Measurements from ENCODE around the gene ARHGEF3. TPM values are rescaled to one million over a fixed set of nuclear protein-coding genes. Genes with fewer than 3 reads are reported as not detected.
"Not testable (repeated sequence)": the region's sequence is repeated elsewhere in the genome, so short reads cannot be mapped to it uniquely, and the experiment has no call there.

Gene ARHGEF3
- polyA plus RNA-seq, 1 donor from 2014 or later: 4.1 TPM

DNA sequence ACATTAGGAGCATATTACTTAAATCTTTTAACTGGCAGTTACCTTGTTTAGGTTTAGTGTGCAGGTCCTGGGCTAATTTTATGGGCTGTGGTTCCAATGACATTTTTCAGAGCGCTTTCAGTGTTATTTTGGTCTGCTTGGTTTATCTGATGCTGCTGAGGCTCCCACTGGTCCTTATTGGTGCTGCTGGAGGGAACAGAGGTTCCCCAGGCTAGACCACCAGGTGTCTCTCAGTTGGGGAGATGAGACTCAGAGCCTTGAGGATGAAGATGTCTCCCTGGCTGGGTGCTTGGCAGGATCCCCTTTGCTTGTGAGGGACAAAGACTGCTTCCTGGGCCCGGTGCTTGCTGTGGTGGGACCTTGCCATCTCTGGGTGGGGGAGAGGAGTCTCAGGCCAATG, 90.4 kb downstream of the ARHGEF3 start:
- Histone ChIP-seq H3K9ac (ENCODE audit: low read length) (no peak overlapping the region), H3K27ac (ENCODE audit: low read length) (no peak overlapping the region), H3K4me2 (ENCODE audit: low read length) (no peak overlapping the region), H3K9me2 (ENCODE audit: insufficient read depth, low read length) (no peaks in the 10 kb centered on the region), H3K36me3 (ENCODE audit: insufficient read depth, low read length) (no peaks in the 10 kb centered on the region), H3F3A (ENCODE audit: insufficient read depth, low read length, poor library complexity, severe bottlenecking) (no peaks in the 10 kb centered on the region), H3K9me3 (ENCODE audit: low read length) (no peaks in the 10 kb centered on the region), H3K27me3 (ENCODE audit: insufficient read depth, low read depth, low read length) (no peaks in the 10 kb centered on the region), H2AFZ (ENCODE audit: low read depth, low read length) (no peak overlapping the region), H3K79me2 (replicated peaks; ENCODE audit: insufficient read depth, low read length) (no peaks in the 10 kb centered on the region), H4K20me1 (ENCODE audit: insufficient read depth) (no peaks in the 10 kb centered on the region), H3K4me3 (ENCODE audit: low read length) (no peak overlapping the region)
- TF ChIP-seq TAF1 (IDR thresholded peaks at IDR 0.05; ENCODE audit: low read depth): no peak
- TF ChIP-seq EP300 (conservative IDR thresholded peaks at IDR 0.05; ENCODE audit: poor library complexity, severe bottlenecking): no peak
- no peak for TF ChIP-seq REST (IDR thresholded peaks at IDR 0.05; ENCODE audit: borderline replicate concordance)
- TF ChIP-seq RAD21 (conservative IDR thresholded peaks at IDR 0.05): no peak
- TF ChIP-seq POLR2AphosphoS5 (IDR thresholded peaks at IDR 0.05): no peak
- TF ChIP-seq EZH2 (IDR thresholded peaks at IDR 0.05; ENCODE audit: borderline replicate concordance, insufficient read depth, low read length, poor library complexity, severe bottlenecking): no peak
- TF ChIP-seq MXI1 (conservative IDR thresholded peaks at IDR 0.05; ENCODE audit: poor library complexity, severe bottlenecking): no peak
- TF ChIP-seq, protein P1, sequence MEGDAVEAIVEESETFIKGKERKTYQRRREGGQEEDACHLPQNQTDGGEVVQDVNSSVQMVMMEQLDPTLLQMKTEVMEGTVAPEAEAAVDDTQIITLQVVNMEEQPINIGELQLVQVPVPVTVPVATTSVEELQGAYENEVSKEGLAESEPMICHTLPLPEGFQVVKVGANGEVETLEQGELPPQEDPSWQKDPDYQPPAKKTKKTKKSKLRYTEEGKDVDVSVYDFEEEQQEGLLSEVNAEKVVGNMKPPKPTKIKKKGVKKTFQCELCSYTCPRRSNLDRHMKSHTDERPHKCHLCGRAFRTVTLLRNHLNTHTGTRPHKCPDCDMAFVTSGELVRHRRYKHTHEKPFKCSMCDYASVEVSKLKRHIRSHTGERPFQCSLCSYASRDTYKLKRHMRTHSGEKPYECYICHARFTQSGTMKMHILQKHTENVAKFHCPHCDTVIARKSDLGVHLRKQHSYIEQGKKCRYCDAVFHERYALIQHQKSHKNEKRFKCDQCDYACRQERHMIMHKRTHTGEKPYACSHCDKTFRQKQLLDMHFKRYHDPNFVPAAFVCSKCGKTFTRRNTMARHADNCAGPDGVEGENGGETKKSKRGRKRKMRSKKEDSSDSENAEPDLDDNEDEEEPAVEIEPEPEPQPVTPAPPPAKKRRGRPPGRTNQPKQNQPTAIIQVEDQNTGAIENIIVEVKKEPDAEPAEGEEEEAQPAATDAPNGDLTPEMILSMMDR (IDR thresholded peaks at IDR 0.05; ENCODE audit: poor library complexity, severe bottlenecking): no peak
- TF ChIP-seq SMC3 (conservative IDR thresholded peaks at IDR 0.05; ENCODE audit: poor library complexity): no peak

DNA sequence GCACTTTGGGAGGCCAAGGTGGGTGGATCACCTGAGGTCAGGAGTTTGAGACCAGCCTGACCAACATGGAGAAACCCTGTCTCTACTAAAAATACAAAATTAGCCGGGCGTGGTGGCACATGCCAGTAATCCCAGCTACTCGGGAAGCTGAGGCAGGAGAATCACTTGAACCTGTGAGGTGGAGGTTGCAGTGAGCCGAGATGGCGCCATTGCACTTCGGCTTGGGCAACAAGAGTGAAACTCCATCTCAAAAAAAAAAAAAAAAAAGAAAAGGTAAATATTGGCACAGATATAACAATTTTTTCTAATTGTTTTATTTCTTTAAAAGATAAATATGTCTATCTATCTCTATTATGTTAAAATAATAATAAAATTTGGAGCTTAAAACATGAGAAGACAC, 94.3 kb downstream of the ARHGEF3 start:
- H2AFZ ChIP-seq (ENCODE audit: low read depth, low read length); H3K9me3 ChIP-seq (ENCODE audit: low read length); H3K9me2 ChIP-seq (ENCODE audit: insufficient read depth, low read length); H3K79me2 ChIP-seq (replicated peaks; ENCODE audit: insufficient read depth, low read length); H3F3A ChIP-seq (ENCODE audit: insufficient read depth, low read length, poor library complexity, severe bottlenecking); H3K36me3 ChIP-seq (ENCODE audit: insufficient read depth, low read length); H4K20me1 ChIP-seq (ENCODE audit: insufficient read depth); H3K4me2 ChIP-seq (ENCODE audit: low read length); H3K27me3 ChIP-seq (ENCODE audit: insufficient read depth, low read depth, low read length); H3K27ac ChIP-seq (ENCODE audit: low read length); H3K4me3 ChIP-seq (ENCODE audit: low read length); H3K9ac ChIP-seq (ENCODE audit: low read length): not testable (repeated sequence)

DNA sequence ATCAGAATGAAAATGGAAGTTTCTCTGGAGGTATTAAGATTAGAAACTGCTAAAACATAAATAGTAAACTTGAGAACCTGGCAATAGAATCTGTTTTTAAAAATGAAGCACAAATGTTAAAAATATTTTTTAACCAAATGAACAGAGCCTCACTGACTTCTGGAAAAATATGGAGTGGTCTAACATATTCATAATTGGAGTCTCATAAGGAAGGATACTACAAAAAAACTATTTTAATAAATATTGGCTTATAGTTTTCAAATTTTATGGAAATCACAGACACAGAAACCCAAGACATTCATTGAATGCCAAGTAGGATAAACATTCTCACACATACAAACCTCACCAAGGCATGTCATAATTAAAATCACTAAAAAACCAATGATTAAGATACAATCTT, 95.1 kb downstream of the ARHGEF3 start:
- Histone ChIP-seq H2AFZ (ENCODE audit: low read depth, low read length) (no peak overlapping the region), H3F3A (ENCODE audit: insufficient read depth, low read length, poor library complexity, severe bottlenecking) (no peaks in the 10 kb centered on the region), H3K9ac (ENCODE audit: low read length) (no peak overlapping the region), H3K9me3 (ENCODE audit: low read length) (no peaks in the 10 kb centered on the region), H3K27me3 (ENCODE audit: insufficient read depth, low read depth, low read length) (no peaks in the 10 kb centered on the region), H3K27ac (ENCODE audit: low read length) (no peak overlapping the region), H4K20me1 (ENCODE audit: insufficient read depth) (no peaks in the 10 kb centered on the region), H3K4me3 (ENCODE audit: low read length) (no peak overlapping the region), H3K79me2 (replicated peaks; ENCODE audit: insufficient read depth, low read length) (no peaks in the 10 kb centered on the region), H3K4me2 (ENCODE audit: low read length) (no peak overlapping the region), H3K9me2 (ENCODE audit: insufficient read depth, low read length) (no peaks in the 10 kb centered on the region), H3K36me3 (ENCODE audit: insufficient read depth, low read length) (no peaks in the 10 kb centered on the region)
- TF ChIP-seq POLR2AphosphoS5 (IDR thresholded peaks at IDR 0.05) (no peak), MXI1 (conservative IDR thresholded peaks at IDR 0.05; ENCODE audit: poor library complexity, severe bottlenecking) (no peak), RAD21 (conservative IDR thresholded peaks at IDR 0.05) (no peak), EP300 (conservative IDR thresholded peaks at IDR 0.05; ENCODE audit: poor library complexity, severe bottlenecking) (no peak), SMC3 (conservative IDR thresholded peaks at IDR 0.05; ENCODE audit: poor library complexity) (no peak), EZH2 (IDR thresholded peaks at IDR 0.05; ENCODE audit: borderline replicate concordance, insufficient read depth, low read length, poor library complexity, severe bottlenecking) (no peak), TAF1 (IDR thresholded peaks at IDR 0.05; ENCODE audit: low read depth) (no peak), REST (IDR thresholded peaks at IDR 0.05; ENCODE audit: borderline replicate concordance) (no peak)
- TF ChIP-seq, protein P1 (IDR thresholded peaks at IDR 0.05; ENCODE audit: poor library complexity, severe bottlenecking): no peak
